Thoracic aorta (tissue), 2 donors: ENCODE measurements around the gene MMAB. TPM values are rescaled to one million over a fixed set of nuclear protein-coding genes. Genes with fewer than 3 reads are reported as not detected.

ENCODE experiments used
- ATAC-seq: fragments of 150-250 bp; one replicate; pipeline ENCODE4 v1.8.0; 2017; ENCODE audit warnings: low read depth; ENCODE audit not compliant: insufficient number of reproducible peaks, low FRiP score
- DNase-seq: peaks from one replicate; pipeline ENCODE4 v3.0.0-alpha.2; 2020; ENCODE audit warnings: low spot score
- H3K27ac ChIP-seq, 2 donors: fragments of 200-600 bp; sonication (generic); 1 replicate in 1 of 2; 2 replicates in 1 of 2; pipeline ENCODE4 v1.5.1; 2016; ENCODE audit warnings: mild to moderate bottlenecking in 2 of 2, moderate library complexity in 2 of 2
- H3K27me3 ChIP-seq: fragments of 200-600 bp; sonication (generic); replicated peaks from 2 replicates; pipeline ENCODE4 v1.6.0; 2016; ENCODE audit warnings: mild to moderate bottlenecking; ENCODE audit not compliant: insufficient read depth
- H3K36me3 ChIP-seq: fragments of 200-600 bp; sonication (generic); one replicate; pipeline ENCODE4 v1.5.1; 2016
- H3K4me1 ChIP-seq, 2 donors: fragments of 200-600 bp; sonication (generic); 1 replicate in 1 of 2; 2 replicates in 1 of 2; pipeline versions ENCODE4 v1.5.1 to v1.6.0; 2016; ENCODE audit warnings: low read depth in 2 of 2, mild to moderate bottlenecking in 1 of 2; ENCODE audit not compliant: control insufficient read depth in 1 of 2
- H3K4me3 ChIP-seq: fragments of 200-600 bp; sonication (generic); 2 replicates; pipeline ENCODE4 v1.5.1; 2016; ENCODE audit warnings: mild to moderate bottlenecking
- H3K9me3 ChIP-seq: fragments of 200-600 bp; sonication (generic); 2 replicates; pipeline ENCODE4 v1.5.1; 2016
- CTCF ChIP-seq: fragments of 200-600 bp; sonication (generic); IDR thresholded peaks from one replicate; pipeline ENCODE4 v1.5.1; 2019; ENCODE audit warnings: antibody characterized with exemption
- total RNA-seq, 2 donors: library from RNA; depleted of rRNA; stranded (reverse); fragments of >200 nt; gene quantifications; one replicate each; pipeline versions ENCODE4 v1.1.0 to v1.2.3, GENCODE V29; 2016

The MMAB gene
- total RNA-seq, 2 donors from 2014 or later: 18.7 to 32.4 TPM

GRCh38 chr12:109541413-109541726 is 31.9 kb downstream of the MMAB start:
- no peak for TF ChIP-seq CTCF
- ATAC-seq (no peak), DNase-seq (no peak)
- Histone ChIP-seq H3K36me3 (no peaks in the 10 kb centered on the region), H3K4me3 (no peak overlapping the region), H3K27me3 (no peaks in the 10 kb centered on the region), H3K9me3 (no peaks in the 10 kb centered on the region), H3K27ac (no peak overlapping the region), H3K4me1 (peaks cover 0 to 3% of the 10 kb centered on the region in 2 donors)

GRCh38 chr12:109540526-109541412 is 32.5 kb downstream of the MMAB start:
- peaks cover 0 to 3% of the 10 kb centered on the region in 2 donors for H3K4me1 ChIP-seq
- no peak for DNase-seq
- no peak for TF ChIP-seq CTCF
- ATAC-seq: no peak
- H3K4me3 ChIP-seq: no peak overlapping the region
- no peaks in the 10 kb centered on the region for H3K27me3 ChIP-seq
- H3K9me3 ChIP-seq: no peaks in the 10 kb centered on the region
- H3K36me3 ChIP-seq: no peaks in the 10 kb centered on the region
- H3K27ac ChIP-seq: no peak overlapping the region

- DNase-seq (no peak), ATAC-seq (no peak)
- H3K4me3 ChIP-seq: no peak overlapping the region
- H3K27me3 ChIP-seq: no peaks in the 10 kb centered on the region
- peaks cover 4% of the 10 kb centered on the region for H3K36me3 ChIP-seq
- H3K9me3 ChIP-seq: no peaks in the 10 kb centered on the region
- no peak for TF ChIP-seq CTCF
- H3K27ac ChIP-seq: no peak overlapping the region
- H3K4me1 ChIP-seq: no peaks in the 10 kb centered on the region
These were observed 33.8 kb downstream of the MMAB start for GRCh38 chr12:109539508-109539907.

GRCh38 chr12:109538191-109538863 is 35.0 kb downstream of the MMAB start:
- no peaks in the 10 kb centered on the region for H3K4me1 ChIP-seq
- H3K36me3 ChIP-seq: peaks cover 13% of the 10 kb centered on the region
- ATAC-seq (no peak), DNase-seq (no peak)
- H3K27ac ChIP-seq: no peak overlapping the region
- H3K9me3 ChIP-seq: no peaks in the 10 kb centered on the region
- no peaks in the 10 kb centered on the region for H3K27me3 ChIP-seq
- H3K4me3 ChIP-seq: no peak overlapping the region
- TF ChIP-seq CTCF: no peak

GRCh38 chr12:109537136-109537535 is 36.2 kb downstream of the MMAB start:
- Histone ChIP-seq H3K27me3 (no peaks in the 10 kb centered on the region), H3K4me3 (no peak overlapping the region), H3K9me3 (no peaks in the 10 kb centered on the region), H3K27ac (no peak overlapping the region), H3K4me1 (no peaks in the 10 kb centered on the region), H3K36me3 (peaks cover 14% of the 10 kb centered on the region)
- ATAC-seq (no peak), DNase-seq (no peak)
- no peak for TF ChIP-seq CTCF
